HCT116 (cell line): ENCODE data around the gene RINT1. TPM values are rescaled to one million over a fixed set of nuclear protein-coding genes. Genes with fewer than 3 reads are reported as not detected.
A peak's percentile ranks its signal among the peaks of the same experiment; 100 is the strongest.

ENCODE experiments used
- ATAC-seq: fragments of 200-7000 bp; cut with Tn5 transposase; 2 replicates; pipeline ENCODE4 v1.9.1; 2020; ENCODE audit warnings: mild to moderate bottlenecking, moderate library complexity
- BruUV-seq: library from RNA; stranded (reverse); fragments of 400-500 nt; replicated peaks from 2 replicates; lab custom pipeline; 2021; lab: Mats Ljungman, UMichigan
- CTCF ChIA-PET: fragments of 300-600 bp; sonication (Branson Sonifier 250); formaldehyde crosslinking; loops from one replicate; lab custom pipeline; 2021; ENCODE audit warnings: antibody characterized with exemption; lab: Charles Lee
- POLR2A ChIA-PET: fragments of 300-600, 350-600 bp; sonication (Branson Sonifier 250); formaldehyde crosslinking; loops from one replicate; lab custom pipeline; 2021; ENCODE audit warnings: antibody characterized with exemption; lab: Charles Lee
- RAD21 ChIA-PET, 2 experiments: fragments of 300-600 bp; sonication (Branson Sonifier 250); formaldehyde crosslinking; loops; one replicate each; lab custom pipeline; 2023; ENCODE audit warnings: low total read pairs in 2 of 2; ENCODE audit not compliant: uncharacterized antibody in 2 of 2, unreplicated experiment in 2 of 2, low non-redundant PET in 1 of 2; lab: Charles Lee
- DNase-seq: peaks from one replicate; pipeline ENCODE4 v3.0.0-alpha.2; 2010; ENCODE audit warnings: low read depth, low spot score
- H2AFZ ChIP-seq: fragments of 200-600 bp; shearing (Covaris generic), sonication (generic); 2 replicates; pipeline ENCODE4 v1.6.1; 2017; ENCODE audit warnings: low read depth, mixed run types, mixed read lengths, antibody characterized with exemption, low read length; ENCODE audit not compliant: poor library complexity, severe bottlenecking
- H3K27ac ChIP-seq: 2 replicates; pipeline ENCODE4 v1.5.1; 2012; ENCODE audit warnings: low read depth, low read length
- H3K27me3 ChIP-seq: fragments of 200-600 bp; sonication (generic); 2 replicates; pipeline ENCODE4 v1.6.1; 2016; ENCODE audit warnings: mixed run types, low read length, mixed read lengths; ENCODE audit not compliant: insufficient read depth
- H3K36me3 ChIP-seq, 2 experiments: fragments of 200-500 bp in 1 of 2; fragments of 200-600 bp in 1 of 2; sonication (Bioruptor generic) in 1 of 2; sonication (generic) in 1 of 2; 2 replicates each; pipeline versions ENCODE4 v1.5.1 to v1.6.1; 2014 to 2016; ENCODE audit warnings: low read length in 2 of 2, inconsistent platforms in 1 of 2, mixed read lengths in 1 of 2, mixed run types in 1 of 2; ENCODE audit not compliant: insufficient read depth in 2 of 2, control insufficient read depth in 1 of 2
- H3K4me1 ChIP-seq, 2 experiments: fragments of 200-600 bp in 1 of 2; sonication (generic) in 1 of 2; 2 replicates each; pipeline versions ENCODE4 v1.5.1 to v1.6.1; 2012 to 2017; ENCODE audit warnings: low read length in 2 of 2, inconsistent platforms in 1 of 2, mild to moderate bottlenecking in 1 of 2, mixed read lengths in 1 of 2, mixed run types in 1 of 2, moderate library complexity in 1 of 2; ENCODE audit not compliant: insufficient read depth in 2 of 2, control insufficient read depth in 1 of 2
- H3K4me2 ChIP-seq: fragments of 200-600 bp; sonication (generic); 2 replicates; pipeline ENCODE4 v1.6.1; 2017; ENCODE audit warnings: mixed run types, low read length, mixed read lengths
- H3K4me3 ChIP-seq, 2 experiments: fragments of 200-600 bp in 1 of 2; sonication (generic) in 1 of 2; replicated peaks in 1 of 2; 2 replicates each; pipeline ENCODE4 v1.5.1; 2011 to 2016; ENCODE audit warnings: low read length in 2 of 2, control low read depth in 1 of 2, low read depth in 1 of 2, mild to moderate bottlenecking in 1 of 2, mixed read lengths in 1 of 2, mixed run types in 1 of 2
- H3K79me2 ChIP-seq: fragments of 200-600 bp; sonication (generic); 2 replicates; pipeline ENCODE4 v1.6.1; 2017; ENCODE audit warnings: mild to moderate bottlenecking, mixed run types, low read length, moderate library complexity, mixed read lengths; ENCODE audit not compliant: insufficient read depth
- H3K9ac ChIP-seq: fragments of 200-600 bp; sonication (generic); 2 replicates; pipeline ENCODE4 v1.6.1; 2016; ENCODE audit warnings: low read length, mixed read lengths
- H3K9me2 ChIP-seq: fragments of 200-600 bp; sonication (generic), shearing (Covaris generic); 2 replicates; pipeline ENCODE4 v1.6.1; 2017; ENCODE audit warnings: mixed run types, mild to moderate bottlenecking, moderate library complexity; ENCODE audit not compliant: insufficient read depth
- H3K9me3 ChIP-seq, 2 experiments: fragments of 200-500 bp in 1 of 2; fragments of 200-600 bp in 1 of 2; sonication (Bioruptor generic) in 1 of 2; sonication (generic) in 1 of 2; 2 replicates each; pipeline ENCODE4 v1.6.1; 2014 to 2017; ENCODE audit warnings: low read length in 2 of 2, mixed read lengths in 2 of 2, inconsistent platforms in 1 of 2, low read depth in 1 of 2, mild to moderate bottlenecking in 1 of 2, mixed run types in 1 of 2, moderate library complexity in 1 of 2; ENCODE audit not compliant: control insufficient read depth in 1 of 2, insufficient read depth in 1 of 2
- H4K20me1 ChIP-seq: fragments of 200-600 bp; sonication (generic), shearing (Covaris generic); 2 replicates; pipeline ENCODE4 v1.6.1; 2017; ENCODE audit warnings: mixed run types, mild to moderate bottlenecking, moderate library complexity; ENCODE audit not compliant: insufficient read depth
- CEBPB ChIP-seq: IDR thresholded peaks from 2 replicates; pipeline ENCODE4 v1.6.1; 2012; ENCODE audit warnings: low read depth
- EZH2 ChIP-seq: fragments of 200-600 bp; sonication (generic); IDR thresholded peaks from 2 replicates; pipeline ENCODE4 v1.6.1; 2017; ENCODE audit warnings: antibody characterized with exemption, mixed run types
- FOSL1 ChIP-seq: IDR thresholded peaks from 2 replicates; pipeline ENCODE4 v1.6.1; 2012; ENCODE audit warnings: low read depth
- JUND ChIP-seq: IDR thresholded peaks from 2 replicates; pipeline ENCODE4 v1.6.1; 2012
- POLR2A ChIP-seq: IDR thresholded peaks from 2 replicates; pipeline ENCODE4 v1.7.0; 2011; ENCODE audit warnings: borderline replicate concordance; ENCODE audit not compliant: insufficient read depth, insufficient read length; ENCODE audit errors: extremely low read depth
- RAD21 ChIP-seq: IDR thresholded peaks from 2 replicates; pipeline ENCODE4 v1.6.1; 2012; ENCODE audit warnings: low read depth, mild to moderate bottlenecking
- SP1 ChIP-seq: IDR thresholded peaks from 2 replicates; pipeline ENCODE4 v1.6.1; 2012; ENCODE audit warnings: low read depth
- ZNF274 ChIP-seq: fragments of 200-500 bp; sonication (Bioruptor generic); IDR thresholded peaks from 2 replicates; pipeline ENCODE4 v1.6.1; 2014; ENCODE audit warnings: mild to moderate bottlenecking, low read depth, low read length, inconsistent platforms
- intact Hi-C: fragments of 100-400 bp; cut with micrococcal nuclease; formaldehyde crosslinking; loops from 2 replicates; pipeline ENCODE4 v1.10.0; 2022
- total RNA-seq: library from RNA; stranded (reverse); gene quantifications from one replicate; pipeline ENCODE4 v1.2.1, GENCODE V29; 2021; ENCODE audit not compliant: unreplicated experiment
- TF ChIP-seq, protein P1 (sequence below), 3 experiments: fragments of 200-600 bp in 1 of 3; sonication (generic) in 1 of 3; IDR thresholded peaks in 2 of 3; conservative IDR thresholded peaks in 1 of 3; 2 replicates each; pipeline ENCODE4 v1.5.1; 2012 to 2017; ENCODE audit warnings: low read depth in 2 of 3, low read length in 2 of 3, antibody characterized with exemption in 1 of 3, borderline replicate concordance in 1 of 3, control low read depth in 1 of 3, mild to moderate bottlenecking in 1 of 3, mixed read lengths in 1 of 3, mixed run types in 1 of 3, moderate library complexity in 1 of 3; ENCODE audit not compliant: insufficient read depth in 1 of 3

Gene RINT1
- total RNA-seq, 1 experiment from 2014 or later, result 24.3 TPM

DNA sequence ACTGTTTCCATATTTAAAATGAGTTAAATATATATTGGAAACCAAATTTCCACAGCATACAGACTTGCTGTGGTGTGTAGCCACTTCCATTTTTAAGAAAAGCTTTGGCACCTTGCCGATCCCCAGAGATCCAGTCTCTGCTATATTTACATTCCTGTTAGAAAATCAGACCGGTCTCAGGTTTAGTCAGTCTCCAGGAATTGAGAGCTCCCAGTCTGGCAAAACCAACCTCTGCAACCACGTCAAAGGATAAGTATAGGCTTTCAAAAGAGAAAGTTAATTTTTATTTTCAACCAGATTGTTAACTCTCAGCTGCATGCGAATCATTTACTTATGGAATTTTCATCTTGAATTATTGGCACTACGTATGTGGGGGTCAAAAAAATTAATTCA is 38.1 kb upstream of the RINT1 start:
- Histone ChIP-seq H3K9ac (no peak overlapping the region), H4K20me1 (no peaks in the 10 kb centered on the region), H3K4me1 (no peaks in the 10 kb centered on the region), H3K4me2 (no peak overlapping the region), H3K27me3 (no peaks in the 10 kb centered on the region), H3K4me3 (no peak overlapping the region), H3K79me2 (0 out of 2 replicates have a peak, but pooled peaks cover 3% of the 10 kb centered on the region), H3K27ac (no peak overlapping the region), H3K9me2 (no peaks in the 10 kb centered on the region)
- RAD21 ChIA-PET, result no interaction called here
- BruUV-seq, result no TSS peak
- intact Hi-C loops, result no loop called here
- ATAC-seq, result no peak
- CTCF ChIA-PET, result no interaction called here
- POLR2A ChIA-PET, result no interaction called here
- no peak for DNase-seq
- TF ChIP-seq EZH2 (no peak), JUND (no peak), RAD21 (no peak), SP1 (no peak)
- TF ChIP-seq, protein P1, sequence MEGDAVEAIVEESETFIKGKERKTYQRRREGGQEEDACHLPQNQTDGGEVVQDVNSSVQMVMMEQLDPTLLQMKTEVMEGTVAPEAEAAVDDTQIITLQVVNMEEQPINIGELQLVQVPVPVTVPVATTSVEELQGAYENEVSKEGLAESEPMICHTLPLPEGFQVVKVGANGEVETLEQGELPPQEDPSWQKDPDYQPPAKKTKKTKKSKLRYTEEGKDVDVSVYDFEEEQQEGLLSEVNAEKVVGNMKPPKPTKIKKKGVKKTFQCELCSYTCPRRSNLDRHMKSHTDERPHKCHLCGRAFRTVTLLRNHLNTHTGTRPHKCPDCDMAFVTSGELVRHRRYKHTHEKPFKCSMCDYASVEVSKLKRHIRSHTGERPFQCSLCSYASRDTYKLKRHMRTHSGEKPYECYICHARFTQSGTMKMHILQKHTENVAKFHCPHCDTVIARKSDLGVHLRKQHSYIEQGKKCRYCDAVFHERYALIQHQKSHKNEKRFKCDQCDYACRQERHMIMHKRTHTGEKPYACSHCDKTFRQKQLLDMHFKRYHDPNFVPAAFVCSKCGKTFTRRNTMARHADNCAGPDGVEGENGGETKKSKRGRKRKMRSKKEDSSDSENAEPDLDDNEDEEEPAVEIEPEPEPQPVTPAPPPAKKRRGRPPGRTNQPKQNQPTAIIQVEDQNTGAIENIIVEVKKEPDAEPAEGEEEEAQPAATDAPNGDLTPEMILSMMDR (IDR thresholded peaks at IDR 0.05 in 2 of 3, conservative IDR thresholded peaks at IDR 0.05 in 1 of 3; ENCODE audit: borderline replicate concordance in 1 of 3, insufficient read depth in 1 of 3, low read depth in 2 of 3, low read length in 2 of 3), result no peak
- TF ChIP-seq, all 23 proteins: peak for 0
- H3K36me3 ChIP-seq, result peaks cover 6 to 7% of the 10 kb centered on the region in 2 experiments; a peak in 2 of 4 replicates
- H3K9me3 ChIP-seq, result no peaks in the 10 kb centered on the region
- no peak overlapping the region for H2AFZ ChIP-seq

DNA sequence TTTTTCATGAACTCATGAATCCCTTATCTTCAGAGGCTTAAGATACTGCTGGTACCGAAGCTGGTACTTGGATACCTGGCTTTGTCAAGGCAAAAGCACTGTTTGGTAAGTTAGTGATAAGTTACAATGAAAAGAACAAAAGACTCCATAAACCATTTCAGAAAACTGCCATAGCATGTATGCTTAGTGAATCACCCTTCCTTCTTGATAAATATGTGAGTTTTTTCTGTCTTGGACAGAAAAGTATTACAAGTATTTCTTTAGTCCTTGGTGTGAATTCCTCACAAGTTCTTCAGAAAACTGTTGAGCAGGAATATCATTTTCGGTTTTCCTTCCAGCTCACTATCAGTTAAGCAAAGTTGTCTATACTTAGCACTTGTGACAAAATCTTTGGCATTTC is 35.5 kb upstream of the RINT1 start:
- H3K9ac ChIP-seq, result no peak overlapping the region
- TF ChIP-seq ZNF274, result no peak
- TF ChIP-seq EZH2, result no peak
- no peak for TF ChIP-seq RAD21
- no peak for TF ChIP-seq FOSL1
- TF ChIP-seq CEBPB, result no peak
- no peak for TF ChIP-seq POLR2A
- no peaks in the 10 kb centered on the region for H3K9me3 ChIP-seq
- H3K9me2 ChIP-seq, result no peaks in the 10 kb centered on the region
- H3K27ac ChIP-seq, result no peak overlapping the region
- no peaks in the 10 kb centered on the region for H4K20me1 ChIP-seq
- H3K4me3 ChIP-seq, result no peak overlapping the region
- POLR2A ChIA-PET, result no interaction called here
- peaks cover 15 to 28% of the 10 kb centered on the region in 2 experiments; a peak in 3 of 4 replicates for H3K36me3 ChIP-seq
- no peak for DNase-seq
- BruUV-seq, result TSS peak; percentile 2
- no peaks in the 10 kb centered on the region for H3K4me1 ChIP-seq
- H3K79me2 ChIP-seq, result 0 out of 2 replicates have a peak, but pooled peaks cover 3% of the 10 kb centered on the region
- H2AFZ ChIP-seq, result no peak overlapping the region
- ATAC-seq, result no peak
- no peak overlapping the region for H3K4me2 ChIP-seq
- CTCF ChIA-PET, result no interaction called here
- no peaks in the 10 kb centered on the region for H3K27me3 ChIP-seq
- RAD21 ChIA-PET, result no interaction called here
- intact Hi-C loops, result no loop called here
